HepG2 (cell line): ENCODE results near the gene ACYP2. TPM values are rescaled to one million over a fixed set of nuclear protein-coding genes. Genes with fewer than 3 reads are reported as not detected.
A peak's percentile ranks its signal among the peaks of the same experiment; 100 is the strongest.

Experiments used
- AGO2 ChIP-seq: fragments of 200-400 bp; formaldehyde crosslinking; optimal IDR thresholded peaks from 2 replicates; pipeline ENCODE3; 2017; ENCODE audit warnings: mild to moderate bottlenecking, low read depth, low read length, moderate library complexity
- ARID2 ChIP-seq: sonication (generic); formaldehyde crosslinking; IDR thresholded peaks from 2 replicates; pipeline ENCODE4 v1.8.1; 2022; ENCODE audit warnings: mild to moderate bottlenecking, missing genetic modification reagents, borderline replicate concordance
- BORCS8-MEF2B ChIP-seq: sonication (generic); formaldehyde crosslinking; IDR thresholded peaks from 2 replicates; pipeline ENCODE4 v1.8.0; 2022; ENCODE audit warnings: mild to moderate bottlenecking, missing genetic modification reagents
- CBX1 ChIP-seq: IDR thresholded peaks from one replicate; pipeline ENCODE4 v1.6.1; 2016; ENCODE audit warnings: antibody characterized with exemption, low read depth
- CHD2 ChIP-seq: IDR thresholded peaks from 2 replicates; pipeline ENCODE4 v1.6.1; 2011; ENCODE audit warnings: low read depth, low read length, improper control_type of control experiment
- CREM ChIP-seq, 2 experiments: sonication (generic) in 1 of 2; formaldehyde crosslinking in 1 of 2; IDR thresholded peaks; 2 replicates each; pipeline versions ENCODE4 v1.4.0 to v1.6.1; 2016 to 2020; ENCODE audit warnings: antibody characterized with exemption in 1 of 2, mild to moderate bottlenecking in 1 of 2, missing genetic modification reagents in 1 of 2
- DPF2 ChIP-seq: sonication (generic); formaldehyde crosslinking; IDR thresholded peaks from 2 replicates; pipeline ENCODE4 v1.4.0; 2020; ENCODE audit warnings: mild to moderate bottlenecking, low read depth, missing genetic modification reagents, borderline replicate concordance
- ELF4 ChIP-seq: sonication (generic); formaldehyde crosslinking; IDR thresholded peaks from 2 replicates; pipeline ENCODE4 v1.5.0; 2020; ENCODE audit warnings: missing genetic modification reagents, mild to moderate bottlenecking, moderate library complexity, borderline replicate concordance
- HNRNPL ChIP-seq: fragments of 200-400 bp; formaldehyde crosslinking; IDR thresholded peaks from 2 replicates; pipeline ENCODE4 v1.6.1; 2017; ENCODE audit warnings: mild to moderate bottlenecking, low read depth, low read length
- HNRNPUL1 ChIP-seq: fragments of 200-400 bp; formaldehyde crosslinking; IDR thresholded peaks from 2 replicates; pipeline ENCODE4 v1.6.1; 2017; ENCODE audit warnings: low read depth, mild to moderate bottlenecking, low read length, moderate library complexity
- HOXA9 ChIP-seq: sonication (generic); formaldehyde crosslinking; IDR thresholded peaks from 2 replicates; pipeline ENCODE4 v1.8.1; 2022; ENCODE audit warnings: missing genetic modification reagents, mild to moderate bottlenecking, moderate library complexity, borderline replicate concordance
- ISX ChIP-seq: sonication (generic); formaldehyde crosslinking; conservative IDR thresholded peaks from 2 replicates; pipeline ENCODE4 v1.5.0; 2020; ENCODE audit warnings: missing genetic modification reagents
- KDM1A ChIP-seq: IDR thresholded peaks from 2 replicates; pipeline ENCODE4 v1.6.1; 2016; ENCODE audit warnings: missing compliant biosample characterization
- KLF15 ChIP-seq: sonication (generic); formaldehyde crosslinking; IDR thresholded peaks from 2 replicates; pipeline ENCODE4 v1.8.1; 2023; ENCODE audit warnings: borderline replicate concordance, mild to moderate bottlenecking, inconsistent platforms, missing genetic modification reagents, mixed read lengths
- MBD4 ChIP-seq: IDR thresholded peaks from 2 replicates; pipeline ENCODE4 v1.6.1; 2012; ENCODE audit warnings: low read length, inconsistent platforms, borderline replicate concordance
- MXD4 ChIP-seq: IDR thresholded peaks from 2 replicates; pipeline ENCODE4 v1.6.1; 2016; ENCODE audit warnings: mild to moderate bottlenecking, missing biosample characterization, missing genetic modification reagents
- REPIN1 ChIP-seq: sonication (generic); formaldehyde crosslinking; IDR thresholded peaks from 2 replicates; pipeline ENCODE4 v1.8.0; 2022; ENCODE audit warnings: missing genetic modification reagents, low read depth, mild to moderate bottlenecking, borderline replicate concordance
- SSRP1 ChIP-seq: IDR thresholded peaks from 2 replicates; pipeline ENCODE4 v1.6.1; 2016; ENCODE audit warnings: control low read depth
- TEAD3 ChIP-seq: optimal IDR thresholded peaks from 2 replicates; pipeline ENCODE3; 2016; ENCODE audit warnings: borderline replicate concordance
- ZNF251 ChIP-seq: sonication (generic); formaldehyde crosslinking; IDR thresholded peaks from 2 replicates; pipeline ENCODE4 v1.9.0; 2021; ENCODE audit warnings: mild to moderate bottlenecking, missing genetic modification reagents
- ZNF274 ChIP-seq: sonication (generic); formaldehyde crosslinking; IDR thresholded peaks from 2 replicates; pipeline ENCODE4 v1.5.1; 2020; ENCODE audit warnings: mild to moderate bottlenecking, missing genetic modification reagents
- ZNF430 ChIP-seq: sonication (generic); formaldehyde crosslinking; IDR thresholded peaks from 2 replicates; pipeline ENCODE4 v1.9.0; 2021; ENCODE audit warnings: mild to moderate bottlenecking, missing genetic modification reagents
- ZNF432 ChIP-seq: sonication (generic); formaldehyde crosslinking; IDR thresholded peaks from 2 replicates; pipeline ENCODE4 v1.5.0; 2020; ENCODE audit warnings: missing genetic modification reagents, mild to moderate bottlenecking, borderline replicate concordance
- ZNF547 ChIP-seq: sonication (generic); formaldehyde crosslinking; IDR thresholded peaks from 2 replicates; pipeline ENCODE4 v1.5.1; 2020; ENCODE audit warnings: mild to moderate bottlenecking, missing genetic modification reagents
- ZNF614 ChIP-seq: IDR thresholded peaks from 2 replicates; pipeline ENCODE4 v1.6.1; 2018; ENCODE audit warnings: missing biosample characterization, missing genetic modification reagents, inconsistent platforms, borderline replicate concordance
- ZNF777 ChIP-seq: sonication (generic); formaldehyde crosslinking; IDR thresholded peaks from 2 replicates; pipeline ENCODE4 v1.4.0; 2020; ENCODE audit warnings: missing genetic modification reagents
- ZSCAN12 ChIP-seq: sonication (generic); formaldehyde crosslinking; IDR thresholded peaks from 2 replicates; pipeline ENCODE4 v1.9.0; 2021; ENCODE audit warnings: mild to moderate bottlenecking, missing genetic modification reagents
- polyA plus RNA-seq, 8 experiments: library from polyadenylated mRNA; depleted of rRNA in 3 of 8; stranded (reverse) in 7 of 8; unstranded in 1 of 8; fragments of >200 nt; fragmentation: Illumina TruSeq in 4 of 8; extraction: Trizol in 4 of 8; gene quantifications; 2 replicates each; pipeline versions ENCODE4 v1.2.1 to v1.2.3, GENCODE V29; 2011 to 2016; ENCODE audit warnings: low read depth in 4 of 8, missing spikeins in 1 of 8, mixed read lengths in 1 of 8; ENCODE audit not compliant: insufficient read depth in 1 of 8
- total RNA-seq, 5 experiments: library from RNA; depleted of rRNA; stranded (reverse); fragments of >200 nt; fragmentation: Illumina TruSeq; extraction: Trizol; gene quantifications; 2 replicates each; pipeline ENCODE4 v1.2.3, GENCODE V29; 2016; ENCODE audit warnings: low read depth in 1 of 5
- TF ChIP-seq, protein P1 (sequence below): sonication (generic); formaldehyde crosslinking; IDR thresholded peaks from 2 replicates; pipeline ENCODE4 v1.5.0; 2020; ENCODE audit warnings: missing genetic modification reagents
- TF ChIP-seq, protein P2 (sequence below): sonication (generic); formaldehyde crosslinking; IDR thresholded peaks from 2 replicates; pipeline ENCODE4 v1.4.0; 2020; ENCODE audit warnings: missing genetic modification reagents, borderline replicate concordance

The ACYP2 gene
- total and polyA plus RNA-seq, 2 of the 13 experiments (the other 11 are each of a cell fraction or from before 2014, with no cell fraction given) = 12.3 to 12.7 TPM

DNA sequence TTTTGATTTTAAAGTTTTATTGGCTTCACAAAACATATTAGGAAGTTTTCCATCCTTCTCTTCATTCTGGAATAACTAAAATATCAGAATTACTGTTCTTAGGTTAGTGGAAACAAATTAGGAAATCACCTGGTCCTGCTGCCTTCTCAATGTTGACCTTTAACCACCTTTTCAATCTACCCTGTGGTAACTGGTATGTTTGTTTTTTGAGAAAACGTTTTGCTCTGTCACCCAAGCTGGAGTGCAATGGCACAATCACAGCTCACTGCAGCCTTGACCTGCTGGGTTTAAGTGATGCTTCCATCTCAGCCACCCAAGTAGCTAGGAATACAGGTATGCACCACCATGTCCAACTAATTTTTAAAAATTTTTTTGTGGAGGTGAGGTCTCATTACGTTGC, 28.4 kb downstream of the ACYP2 start (continued):
- TF ChIP-seq, protein P1, sequence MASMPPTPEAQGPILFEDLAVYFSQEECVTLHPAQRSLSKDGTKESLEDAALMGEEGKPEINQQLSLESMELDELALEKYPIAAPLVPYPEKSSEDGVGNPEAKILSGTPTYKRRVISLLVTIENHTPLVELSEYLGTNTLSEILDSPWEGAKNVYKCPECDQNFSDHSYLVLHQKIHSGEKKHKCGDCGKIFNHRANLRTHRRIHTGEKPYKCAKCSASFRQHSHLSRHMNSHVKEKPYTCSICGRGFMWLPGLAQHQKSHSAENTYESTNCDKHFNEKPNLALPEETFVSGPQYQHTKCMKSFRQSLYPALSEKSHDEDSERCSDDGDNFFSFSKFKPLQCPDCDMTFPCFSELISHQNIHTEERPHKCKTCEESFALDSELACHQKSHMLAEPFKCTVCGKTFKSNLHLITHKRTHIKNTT = no peak
- TF ChIP-seq ZNF777 (CRISPR knock-in tag) (no peak), ISX (no peak), ZNF614 (CRISPR knock-in tag) (0 out of 2 replicates have a peak, but pooled peaks have one; percentile 41), BORCS8-MEF2B (CRISPR knock-in tag) (no peak), DPF2 (CRISPR knock-in tag) (no peak), ZSCAN12 (no peak), KLF15 (CRISPR knock-in tag) (no peak), CBX1 (no peak), ZNF432 (CRISPR knock-in tag) (no peak), ELF4 (no peak), AGO2 (no peak), CHD2 (no peak), CREM (IDR thresholded peaks at IDR 0.05) (peak; percentile 48; the same call in 1 of the 2 replicates), CREM (CRISPR knock-in tag; IDR thresholded peaks at IDR 0.05) (no peak), MXD4 (CRISPR knock-in tag) (no peak), ARID2 (no peak), HNRNPL (no peak), SSRP1 (no peak), ZNF547 (CRISPR knock-in tag) (no peak), KDM1A (CRISPR knock-in tag) (0 out of 2 replicates have a peak, but pooled peaks have one; percentile 11), ZNF274 (CRISPR knock-in tag) (no peak), ZNF430 (no peak), TEAD3 (CRISPR knock-in tag) (peak; percentile 83), HNRNPUL1 (no peak), ZNF251 (CRISPR knock-in tag) (no peak), HOXA9 (no peak), REPIN1 (peak; percentile 55; the same call in 1 of the 2 replicates), MBD4 (no peak)
- TF ChIP-seq, protein P2, sequence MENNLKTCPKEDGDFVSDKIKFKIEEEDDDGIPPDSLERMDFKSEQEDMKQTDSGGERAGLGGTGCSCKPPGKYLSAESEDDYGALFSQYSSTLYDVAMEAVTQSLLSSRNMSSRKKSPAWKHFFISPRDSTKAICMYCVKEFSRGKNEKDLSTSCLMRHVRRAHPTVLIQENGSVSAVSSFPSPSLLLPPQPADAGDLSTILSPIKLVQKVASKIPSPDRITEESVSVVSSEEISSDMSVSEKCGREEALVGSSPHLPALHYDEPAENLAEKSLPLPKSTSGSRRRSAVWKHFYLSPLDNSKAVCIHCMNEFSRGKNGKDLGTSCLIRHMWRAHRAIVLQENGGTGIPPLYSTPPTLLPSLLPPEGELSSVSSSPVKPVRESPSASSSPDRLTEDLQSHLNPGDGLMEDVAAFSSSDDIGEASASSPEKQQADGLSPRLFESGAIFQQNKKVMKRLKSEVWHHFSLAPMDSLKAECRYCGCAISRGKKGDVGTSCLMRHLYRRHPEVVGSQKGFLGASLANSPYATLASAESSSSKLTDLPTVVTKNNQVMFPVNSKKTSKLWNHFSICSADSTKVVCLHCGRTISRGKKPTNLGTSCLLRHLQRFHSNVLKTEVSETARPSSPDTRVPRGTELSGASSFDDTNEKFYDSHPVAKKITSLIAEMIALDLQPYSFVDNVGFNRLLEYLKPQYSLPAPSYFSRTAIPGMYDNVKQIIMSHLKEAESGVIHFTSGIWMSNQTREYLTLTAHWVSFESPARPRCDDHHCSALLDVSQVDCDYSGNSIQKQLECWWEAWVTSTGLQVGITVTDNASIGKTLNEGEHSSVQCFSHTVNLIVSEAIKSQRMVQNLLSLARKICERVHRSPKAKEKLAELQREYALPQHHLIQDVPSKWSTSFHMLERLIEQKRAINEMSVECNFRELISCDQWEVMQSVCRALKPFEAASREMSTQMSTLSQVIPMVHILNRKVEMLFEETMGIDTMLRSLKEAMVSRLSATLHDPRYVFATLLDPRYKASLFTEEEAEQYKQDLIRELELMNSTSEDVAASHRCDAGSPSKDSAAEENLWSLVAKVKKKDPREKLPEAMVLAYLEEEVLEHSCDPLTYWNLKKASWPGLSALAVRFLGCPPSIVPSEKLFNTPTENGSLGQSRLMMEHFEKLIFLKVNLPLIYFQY = no peak
